NCI-H226 (cell line): ENCODE results near the gene UBAC2.

Source experiments
- DNase-seq: peaks from one replicate; pipeline ENCODE4 v3.0.0-alpha.2; 2015

The UBAC2 gene

DNA sequence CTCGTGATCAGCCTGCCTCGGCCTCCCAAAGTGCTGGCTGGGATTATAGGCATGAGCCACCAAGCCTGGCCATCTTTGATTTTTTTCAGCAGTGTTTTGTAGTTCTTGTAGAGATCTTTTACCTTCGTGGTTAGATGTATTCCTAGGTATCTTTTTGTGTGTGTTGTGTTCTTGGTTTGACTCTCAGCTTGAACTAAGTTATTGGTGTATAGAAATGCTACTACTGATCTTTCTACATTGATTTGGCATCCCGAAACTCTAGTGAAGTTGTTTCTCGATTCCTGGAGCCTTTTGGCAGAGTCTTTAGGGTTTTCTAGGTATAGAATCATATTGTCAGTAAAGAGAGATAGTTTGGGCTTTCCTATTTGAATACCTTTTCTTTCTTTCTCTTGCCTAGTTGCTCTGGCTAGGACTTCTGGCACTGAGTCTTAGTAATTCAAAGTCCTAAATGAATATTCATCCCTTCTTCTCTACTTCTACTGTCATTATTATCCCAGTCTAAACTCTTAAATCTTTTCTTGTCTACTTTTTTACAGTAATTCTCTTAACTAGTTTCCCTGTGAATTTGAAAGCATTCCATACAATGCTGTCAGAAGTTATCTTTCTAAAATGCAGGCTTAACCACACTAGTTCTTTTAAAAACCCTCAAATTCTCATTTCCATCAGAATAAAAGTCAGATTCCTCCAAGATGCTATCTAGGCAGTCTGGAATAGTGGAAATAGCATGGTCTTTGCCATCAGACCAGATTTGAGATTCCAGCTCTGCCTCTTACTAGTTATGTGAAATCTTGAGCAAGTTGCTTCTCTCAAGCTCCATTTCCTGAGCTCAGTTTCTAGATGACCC lies 50.5 kb downstream of the UBAC2 start:
- DNase-seq = no peak

GRCh38 chr13:99251921-99252320 lies 51.3 kb downstream of the UBAC2 start:
- DNase-seq = no peak

DNA sequence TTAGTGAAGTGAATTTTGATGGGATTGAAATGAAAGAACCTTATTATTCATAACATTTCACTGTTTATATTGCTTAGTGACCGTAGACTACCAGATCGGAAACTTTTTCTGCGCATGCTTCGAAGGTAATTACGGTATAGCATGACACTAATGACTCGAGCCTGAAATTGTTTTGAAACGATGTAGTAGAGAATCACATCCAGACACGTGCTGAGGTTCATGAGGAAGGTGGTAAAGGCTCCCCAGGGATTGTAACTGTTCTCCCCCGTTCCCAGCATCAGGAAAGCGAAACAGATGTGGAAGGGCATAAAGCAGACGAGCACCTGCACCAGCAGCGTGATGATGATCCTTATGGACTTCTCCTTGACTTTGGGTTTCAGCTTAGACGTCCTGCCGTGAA lies 54.2 kb downstream of the UBAC2 start:
- no peak for DNase-seq

GRCh38 chr13:99255271-99255670 lies 54.6 kb downstream of the UBAC2 start:
- DNase-seq = no peak

DNA sequence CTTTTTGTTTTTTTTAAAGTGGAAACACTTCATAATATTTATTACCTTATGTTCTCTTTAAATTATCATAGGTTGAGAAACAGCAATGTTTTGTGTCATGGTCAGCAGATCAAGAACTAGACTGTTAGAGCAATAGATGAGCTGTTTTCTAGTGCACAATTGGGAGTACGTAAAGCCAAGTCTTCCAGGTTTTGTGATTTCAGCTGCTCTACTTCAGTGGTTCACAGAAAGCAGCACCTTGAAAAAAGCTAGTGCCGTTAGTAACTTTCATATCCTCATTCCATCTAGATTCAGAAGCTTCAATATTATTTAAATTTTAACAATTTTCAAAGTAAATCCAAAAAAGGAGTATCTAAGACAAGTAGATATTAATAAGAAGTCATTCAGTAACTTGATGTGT lies 55.6 kb downstream of the UBAC2 start:
- no peak for DNase-seq

GRCh38 chr13:99256709-99257108 lies 56.1 kb downstream of the UBAC2 start:
- no peak for DNase-seq

- DNase-seq = no peak
These were observed 56.6 kb downstream of the UBAC2 start for GRCh38 chr13:99257291-99257690.

DNA sequence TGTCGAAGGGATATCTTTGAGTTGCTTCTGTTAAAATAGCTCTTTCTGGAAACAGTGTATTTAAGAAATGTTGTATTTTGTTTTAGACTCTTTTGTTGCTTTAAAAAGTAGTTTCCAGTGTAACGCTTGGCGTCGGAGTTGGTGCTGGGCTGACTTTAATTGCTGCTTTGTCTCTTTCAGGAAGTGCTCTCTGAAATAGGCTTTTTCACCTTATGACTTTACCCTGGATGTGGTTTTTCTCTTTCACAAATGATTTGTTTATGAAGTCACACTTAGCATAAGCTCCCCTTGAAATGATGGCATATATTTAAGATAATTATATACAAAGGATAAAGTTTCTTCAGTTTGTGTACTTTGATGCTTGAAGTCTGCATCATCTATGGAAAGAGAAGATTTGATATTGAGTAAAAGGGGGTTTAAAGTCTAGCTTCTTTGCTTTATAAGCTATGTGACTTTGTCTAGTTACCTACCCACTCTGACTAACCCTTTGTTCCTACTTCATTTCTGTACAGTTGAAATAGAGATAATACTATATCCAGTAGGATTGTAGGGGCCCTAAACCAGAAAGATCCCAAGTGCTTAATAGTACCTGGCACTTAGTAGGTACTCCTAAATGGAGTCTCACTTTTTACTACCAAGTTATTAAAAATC lies 57.7 kb downstream of the UBAC2 start, which contains the start of gene GPR18:
Gene GPR18 (minus strand): TSS at position 170 of the 651 bp plus-strand sequence. CDS start 2,507 bp downstream, outside the sequence.
- DNase-seq = no peak

DNA sequence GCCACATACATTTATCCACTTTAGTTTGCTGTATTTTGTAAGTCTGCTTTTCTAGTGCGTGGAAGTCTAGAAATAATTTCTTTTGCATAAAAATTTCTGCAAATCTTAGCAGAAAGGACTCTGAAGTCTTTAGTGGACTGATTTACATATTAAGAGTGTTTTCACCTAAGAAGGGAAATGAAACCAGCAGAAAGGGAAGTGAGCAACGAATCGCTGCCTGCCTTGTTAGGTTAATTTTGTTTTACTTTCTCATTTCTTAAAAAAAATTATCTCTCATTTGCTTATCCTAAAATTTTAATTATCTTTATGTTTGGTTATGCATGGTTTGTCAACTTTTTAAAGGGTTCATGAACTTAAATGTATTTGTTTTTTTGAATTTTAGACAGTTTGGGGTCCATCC lies 58.3 kb downstream of the UBAC2 start:
- DNase-seq = no peak

DNA sequence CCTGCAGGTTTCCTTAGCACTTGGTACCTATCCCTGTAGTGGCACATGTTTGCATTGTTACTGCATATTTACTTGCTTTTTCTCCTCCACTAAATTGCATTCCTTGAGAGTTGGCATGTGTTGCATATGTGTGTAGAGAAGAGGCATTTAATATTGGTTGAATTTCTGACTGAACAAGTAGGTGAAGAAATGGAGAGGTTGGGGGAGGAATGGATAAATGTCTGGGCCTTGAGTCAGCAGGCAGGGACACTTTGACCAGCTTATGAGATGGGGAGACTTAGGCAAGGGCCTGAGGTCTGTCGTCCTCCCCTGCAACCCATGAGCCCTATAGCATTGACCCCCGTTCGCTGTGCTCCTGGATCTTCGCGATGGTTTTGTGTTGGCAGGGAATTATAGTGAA lies 59.6 kb downstream of the UBAC2 start:
- no peak for DNase-seq

DNA sequence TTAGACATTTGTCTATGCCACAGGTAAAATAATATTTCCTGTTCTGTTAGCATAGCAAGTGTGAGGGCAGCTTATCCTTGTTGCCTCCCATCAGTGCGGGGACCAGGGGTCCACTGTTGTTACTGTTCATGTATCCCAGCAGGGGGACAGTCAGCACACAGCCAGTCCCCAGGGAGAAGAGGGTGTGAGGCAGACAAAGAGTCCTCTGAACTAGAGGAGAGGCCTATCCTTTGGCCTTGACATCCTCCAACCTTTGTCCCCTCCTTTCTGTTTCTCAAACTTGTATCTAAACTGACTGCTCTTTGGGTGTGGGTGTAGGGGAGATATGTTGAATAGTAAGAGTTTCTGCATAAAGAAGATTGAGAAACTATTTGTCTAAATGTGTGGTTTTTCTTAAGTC lies 60.4 kb downstream of the UBAC2 start:
- DNase-seq = no peak

- DNase-seq = no peak
These were observed 62.6 kb downstream of the UBAC2 start for GRCh38 chr13:99263126-99263785.

DNA sequence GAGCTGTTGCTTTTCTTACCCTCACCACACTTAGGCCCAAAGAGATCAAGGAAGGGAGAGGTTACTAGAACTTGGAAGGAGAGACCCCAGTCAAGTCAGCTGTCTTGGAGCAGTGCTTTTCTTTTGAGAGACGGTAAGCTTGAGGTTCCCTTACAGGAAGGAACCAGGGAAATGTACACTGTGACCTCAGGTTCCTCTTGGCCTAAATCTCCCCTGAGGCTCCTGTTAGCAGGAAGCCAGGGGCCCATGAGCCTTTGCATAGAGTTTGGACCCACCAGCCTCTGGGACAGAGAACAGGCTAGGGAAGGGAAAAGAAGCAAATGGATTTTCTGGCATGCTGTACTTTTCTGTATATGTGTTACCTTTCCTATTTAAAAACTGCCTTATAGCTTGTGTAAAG lies 63.4 kb downstream of the UBAC2 start:
- no peak for DNase-seq

DNA sequence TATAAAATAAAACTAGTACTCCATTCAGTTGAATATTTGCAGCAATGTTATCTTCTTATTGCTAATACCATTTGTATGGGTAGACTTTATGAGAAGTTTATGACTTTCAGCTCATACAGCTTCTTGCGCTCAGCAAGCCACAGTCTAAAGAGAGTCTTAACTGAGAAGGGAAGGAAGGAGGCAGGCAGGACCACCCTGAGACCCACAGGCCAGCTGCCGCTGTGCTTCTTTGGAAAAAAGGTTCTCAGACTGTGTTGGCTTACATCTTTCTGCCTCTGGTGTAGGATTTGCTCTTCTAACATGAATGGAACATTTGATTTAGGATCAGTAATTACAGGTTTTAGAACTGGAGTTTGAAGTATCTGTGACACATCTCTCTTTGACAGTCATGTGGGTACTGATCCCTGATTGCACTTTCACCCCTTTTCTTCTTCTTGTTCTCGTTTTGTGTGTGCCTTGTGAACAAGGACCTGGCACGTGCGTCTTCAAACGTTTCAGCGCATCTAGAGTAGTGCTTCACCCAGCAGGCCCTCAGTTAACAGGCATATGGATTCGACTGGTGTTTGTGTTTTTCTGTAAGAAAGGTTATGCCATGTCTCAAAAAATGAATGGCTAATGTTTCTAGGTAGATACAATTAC lies 64.6 kb downstream of the UBAC2 start:
- no peak for DNase-seq

DNA sequence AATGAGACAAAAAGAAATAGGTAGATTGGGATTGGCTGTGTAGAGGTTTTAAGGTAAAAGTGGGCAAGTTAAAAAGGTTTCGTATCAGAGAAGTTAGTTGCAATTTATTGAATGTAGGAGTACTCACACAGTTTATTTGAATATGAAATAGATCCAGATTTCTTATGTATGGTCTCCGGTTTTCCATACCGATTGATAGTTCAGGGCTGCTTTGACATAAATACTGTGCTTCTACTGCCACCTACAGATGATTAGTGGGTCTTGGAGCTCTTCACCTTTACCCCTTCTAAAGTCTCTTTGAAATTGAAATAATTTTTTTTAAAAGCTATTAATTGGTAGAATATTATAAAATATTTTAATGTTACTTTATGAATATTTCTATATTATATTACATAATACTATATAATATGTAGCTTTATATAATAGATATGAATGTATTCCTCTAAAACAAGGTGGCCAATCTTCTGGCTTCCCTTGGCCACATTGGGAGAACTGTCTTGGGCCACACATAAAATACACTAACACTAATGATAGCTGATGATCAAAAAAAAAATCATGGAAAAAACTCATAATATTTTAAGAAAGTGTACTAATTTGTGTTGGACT lies 65.3 kb downstream of the UBAC2 start:
- no peak for DNase-seq

- DNase-seq = no peak
These were observed 66.2 kb downstream of the UBAC2 start for GRCh38 chr13:99266827-99267226.

DNA sequence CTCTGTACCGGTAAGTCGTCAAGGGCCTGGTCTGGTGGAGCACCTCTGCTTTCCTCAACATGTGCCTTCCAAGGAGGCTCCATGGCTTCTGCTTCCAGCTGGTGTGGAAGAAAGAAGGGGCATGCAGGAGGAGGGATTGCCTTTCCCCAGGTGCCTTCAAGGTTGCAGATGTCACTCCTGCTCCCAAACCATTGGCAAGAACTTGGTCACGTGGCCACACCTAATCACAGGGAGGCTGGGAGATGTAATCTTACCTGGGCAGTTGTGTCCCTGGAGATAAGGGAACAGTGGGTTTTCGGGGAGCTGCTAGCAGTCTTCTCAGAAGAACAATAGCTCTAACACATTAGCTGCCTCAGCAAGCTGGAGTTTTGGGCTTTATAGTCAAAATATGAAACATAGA lies 67.3 kb downstream of the UBAC2 start:
- DNase-seq = no peak

DNA sequence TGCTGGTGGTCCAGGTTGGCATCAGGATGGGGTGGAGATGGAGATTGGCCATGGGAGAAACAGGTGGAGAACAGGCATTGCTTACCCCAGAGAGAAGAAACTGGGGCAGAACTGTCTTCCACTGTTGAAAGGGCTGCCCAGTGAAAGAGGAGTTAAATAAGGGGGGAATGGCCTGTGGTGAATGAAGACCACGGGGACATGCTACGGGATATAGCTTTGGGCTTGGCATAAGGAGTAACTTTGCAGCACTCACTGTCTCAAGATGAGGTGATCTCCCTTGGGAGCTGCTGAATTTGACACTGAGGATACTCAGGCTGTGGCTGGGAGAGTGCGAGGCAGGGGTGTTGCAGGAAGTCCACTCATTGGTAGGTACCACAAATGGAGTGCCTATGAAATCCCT lies 68.2 kb downstream of the UBAC2 start:
- DNase-seq = no peak

DNA sequence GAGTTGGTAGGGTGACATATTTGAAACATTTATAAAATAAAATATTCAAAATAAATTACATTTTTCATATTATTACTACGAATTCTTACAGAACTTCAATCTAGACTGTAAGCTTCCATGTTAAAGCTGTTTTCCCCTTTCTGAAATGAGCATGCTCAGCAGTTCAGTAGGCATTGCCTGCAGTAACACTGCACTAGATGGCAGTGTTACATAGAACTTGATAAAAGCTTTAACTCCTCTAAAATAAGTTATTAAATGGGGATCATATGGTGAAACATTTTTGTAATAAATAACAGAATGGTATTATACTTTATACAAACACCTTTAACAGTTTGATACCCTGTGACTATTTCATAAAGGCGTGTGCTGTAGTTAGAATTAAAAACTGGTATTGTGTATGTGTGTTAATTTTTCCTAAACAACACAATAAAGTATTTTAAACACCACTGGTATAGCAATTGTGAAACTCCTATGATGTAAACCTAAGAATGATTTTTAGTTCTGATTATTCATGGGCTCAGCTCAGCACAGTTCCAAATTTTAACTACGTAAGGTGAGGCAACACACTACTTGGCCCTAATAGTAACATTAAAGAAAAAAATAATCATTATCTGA lies 69.1 kb downstream of the UBAC2 start:
- DNase-seq = peak; percentile 11

GRCh38 chr13:99270518-99270917 lies 69.9 kb downstream of the UBAC2 start:
- DNase-seq = no peak

DNA sequence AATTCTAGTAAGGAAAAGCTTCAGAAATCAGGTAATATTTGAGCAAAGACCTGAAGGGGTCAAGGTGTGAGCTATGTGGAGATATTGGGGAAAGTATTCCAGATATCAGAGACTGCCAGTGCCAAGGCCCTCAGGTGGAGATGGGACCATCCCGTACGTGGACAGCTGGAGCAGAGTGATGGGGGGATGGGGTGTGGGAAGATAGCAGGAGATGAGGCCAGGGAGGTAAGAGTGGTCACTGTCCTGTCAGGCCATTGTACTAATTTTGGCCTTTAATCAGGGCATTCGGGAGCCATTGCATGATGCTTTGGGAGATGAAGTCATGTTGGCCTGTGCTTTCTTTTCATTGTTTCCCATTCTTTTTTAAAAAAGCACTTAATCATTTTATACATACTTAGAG lies 70.6 kb downstream of the UBAC2 start:
- no peak for DNase-seq

DNA sequence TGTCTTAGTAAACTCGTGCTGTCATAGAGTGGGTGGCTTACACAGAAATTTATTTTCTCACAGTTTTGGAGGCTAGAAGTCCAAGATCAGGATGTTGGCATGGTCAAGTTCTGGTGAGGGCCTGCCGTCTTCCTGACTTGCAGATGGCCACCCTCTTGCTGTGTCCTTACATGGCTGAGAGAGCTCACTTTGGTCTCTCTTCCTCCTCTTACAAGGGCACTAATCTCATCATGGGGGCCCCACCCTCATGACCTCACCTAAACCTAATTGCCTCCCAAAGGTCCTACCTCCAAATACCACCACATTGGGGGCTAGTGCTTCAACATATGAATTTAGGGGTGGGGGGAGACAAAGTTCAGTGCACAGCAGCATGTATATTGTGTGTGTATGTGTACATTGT lies 71.8 kb downstream of the UBAC2 start:
- no peak for DNase-seq

- DNase-seq = no peak
These were observed 72.5 kb downstream of the UBAC2 start for GRCh38 chr13:99273128-99273527.
